ENCODE data around the gene TRAPPC2L.

TRAPPC2L gene

GRCh38 chr16:88861359-88861758 is 4.4 kb downstream of the TRAPPC2L start:
- no peak for DNase-seq (ENCODE audit: low read depth)

- no peak for DNase-seq (ENCODE audit: low read depth)
Observed at GRCh38 chr16:88862968-88863367, 6.0 kb downstream of the TRAPPC2L start.

GRCh38 chr16:88863426-88863825 is 6.5 kb downstream of the TRAPPC2L start:
- no peak for DNase-seq (ENCODE audit: low read depth)

- DNase-seq (ENCODE audit: low read depth): no peak
Observed at GRCh38 chr16:88864099-88864498, 7.2 kb downstream of the TRAPPC2L start.

GRCh38 chr16:88864521-88864920 is 7.6 kb downstream of the TRAPPC2L start:
- no peak for DNase-seq (ENCODE audit: low read depth)

GRCh38 chr16:88865310-88865709 is 8.4 kb downstream of the TRAPPC2L start:
- no peak for DNase-seq (ENCODE audit: low read depth)

- DNase-seq (ENCODE audit: low read depth): no peak
Observed at GRCh38 chr16:88865742-88866141, 8.8 kb downstream of the TRAPPC2L start.

GRCh38 chr16:88866151-88866920 is 9.4 kb downstream of the TRAPPC2L start, which contains the start of gene PABPN1L:
Gene PABPN1L, minus strand, starts transcription at chr16:88866660. Its CDS starts 54 bp downstream, at chr16:88866606.
- DNase-seq (ENCODE audit: low read depth): no peak

GRCh38 chr16:88867581-88868246 is 10.8 kb downstream of the TRAPPC2L start:
- DNase-seq (ENCODE audit: low read depth): no peak

GRCh38 chr16:88868974-88869672 is 12.2 kb downstream of the TRAPPC2L start:
- DNase-seq (ENCODE audit: low read depth): no peak

GRCh38 chr16:88869673-88869980 is 12.7 kb downstream of the TRAPPC2L start:
- no peak for DNase-seq (ENCODE audit: low read depth)

- no peak for DNase-seq (ENCODE audit: low read depth)
Observed at GRCh38 chr16:88870608-88871348, 13.9 kb downstream of the TRAPPC2L start.

- no peak for DNase-seq (ENCODE audit: low read depth)
Observed at GRCh38 chr16:88871349-88871702, 14.4 kb downstream of the TRAPPC2L start.

GRCh38 chr16:88871730-88872416 is 14.9 kb downstream of the TRAPPC2L start:
- no peak for DNase-seq (ENCODE audit: low read depth)

- no peak for DNase-seq (ENCODE audit: low read depth)
Observed at GRCh38 chr16:88872650-88873331, 15.9 kb downstream of the TRAPPC2L start.

- DNase-seq (ENCODE audit: low read depth): no peak
Observed at GRCh38 chr16:88874938-88875599, 18.1 kb downstream of the TRAPPC2L start.

GRCh38 chr16:88875703-88876234 is 18.8 kb downstream of the TRAPPC2L start:
- DNase-seq (ENCODE audit: low read depth): no peak

- no peak for DNase-seq (ENCODE audit: low read depth)
Observed at GRCh38 chr16:88876942-88877526, 20.1 kb downstream of the TRAPPC2L start.

GRCh38 chr16:88877564-88878289 is 20.8 kb downstream of the TRAPPC2L start:
- no peak for DNase-seq (ENCODE audit: low read depth)
